GM06990 (cell line): ENCODE results near the gene CYP2F1.
"Not testable (repeated sequence)": the region's sequence is repeated elsewhere in the genome, so short reads cannot be mapped to it uniquely, and the experiment has no call there.

Experiments
- DNase-seq: peaks from one replicate; pipeline ENCODE4 v3.0.0-alpha.2; 2011; ENCODE audit not compliant: insufficient read length; ENCODE audit errors: extremely low read depth
- H3K27me3 ChIP-seq: replicated peaks from 2 replicates; pipeline ENCODE4 v1.6.0; 2011; ENCODE audit warnings: low read length; ENCODE audit not compliant: control insufficient read depth, insufficient read depth
- H3K36me3 ChIP-seq: 2 replicates; pipeline ENCODE4 v1.5.1; 2011; ENCODE audit warnings: low read length; ENCODE audit not compliant: control insufficient read depth, insufficient read depth
- H3K4me3 ChIP-seq: replicated peaks from 2 replicates; pipeline ENCODE4 v1.5.1; 2011; ENCODE audit warnings: low read depth, mild to moderate bottlenecking, control low read depth, low read length
- TF ChIP-seq, protein P1 (sequence below): IDR thresholded peaks from 2 replicates; pipeline ENCODE4 v1.5.1; 2011; ENCODE audit warnings: low read length, control low read depth, mild to moderate bottlenecking, inconsistent platforms; ENCODE audit not compliant: insufficient read depth, poor library complexity, severe bottlenecking

CYP2F1 gene

DNA sequence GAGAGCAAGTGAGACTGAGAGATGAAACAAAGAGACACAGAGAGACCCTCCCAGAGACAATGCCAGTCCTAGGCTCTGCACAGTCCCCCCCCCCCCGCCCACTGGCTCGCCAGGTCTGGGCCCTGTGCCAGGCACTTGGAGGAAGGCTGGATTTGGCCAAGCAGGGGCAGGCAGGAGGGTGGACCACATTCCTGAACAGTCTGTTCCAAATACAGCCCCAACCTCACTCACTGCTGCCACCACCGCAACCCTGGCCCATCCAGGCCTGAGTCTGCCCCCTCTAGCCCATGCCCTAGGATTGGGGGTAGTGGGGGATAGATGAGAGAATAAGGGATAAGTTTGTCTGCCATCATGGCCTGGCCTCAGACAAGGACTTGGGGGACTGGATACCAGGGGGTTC is 19.0 kb downstream of the CYP2F1 start:
- Histone ChIP-seq H3K27me3 (no peaks in the 10 kb centered on the region), H3K36me3 (no peaks in the 10 kb centered on the region), H3K4me3 (no peak overlapping the region)
- TF ChIP-seq, protein P1, sequence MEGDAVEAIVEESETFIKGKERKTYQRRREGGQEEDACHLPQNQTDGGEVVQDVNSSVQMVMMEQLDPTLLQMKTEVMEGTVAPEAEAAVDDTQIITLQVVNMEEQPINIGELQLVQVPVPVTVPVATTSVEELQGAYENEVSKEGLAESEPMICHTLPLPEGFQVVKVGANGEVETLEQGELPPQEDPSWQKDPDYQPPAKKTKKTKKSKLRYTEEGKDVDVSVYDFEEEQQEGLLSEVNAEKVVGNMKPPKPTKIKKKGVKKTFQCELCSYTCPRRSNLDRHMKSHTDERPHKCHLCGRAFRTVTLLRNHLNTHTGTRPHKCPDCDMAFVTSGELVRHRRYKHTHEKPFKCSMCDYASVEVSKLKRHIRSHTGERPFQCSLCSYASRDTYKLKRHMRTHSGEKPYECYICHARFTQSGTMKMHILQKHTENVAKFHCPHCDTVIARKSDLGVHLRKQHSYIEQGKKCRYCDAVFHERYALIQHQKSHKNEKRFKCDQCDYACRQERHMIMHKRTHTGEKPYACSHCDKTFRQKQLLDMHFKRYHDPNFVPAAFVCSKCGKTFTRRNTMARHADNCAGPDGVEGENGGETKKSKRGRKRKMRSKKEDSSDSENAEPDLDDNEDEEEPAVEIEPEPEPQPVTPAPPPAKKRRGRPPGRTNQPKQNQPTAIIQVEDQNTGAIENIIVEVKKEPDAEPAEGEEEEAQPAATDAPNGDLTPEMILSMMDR, result no peak
- no peak for DNase-seq

DNA sequence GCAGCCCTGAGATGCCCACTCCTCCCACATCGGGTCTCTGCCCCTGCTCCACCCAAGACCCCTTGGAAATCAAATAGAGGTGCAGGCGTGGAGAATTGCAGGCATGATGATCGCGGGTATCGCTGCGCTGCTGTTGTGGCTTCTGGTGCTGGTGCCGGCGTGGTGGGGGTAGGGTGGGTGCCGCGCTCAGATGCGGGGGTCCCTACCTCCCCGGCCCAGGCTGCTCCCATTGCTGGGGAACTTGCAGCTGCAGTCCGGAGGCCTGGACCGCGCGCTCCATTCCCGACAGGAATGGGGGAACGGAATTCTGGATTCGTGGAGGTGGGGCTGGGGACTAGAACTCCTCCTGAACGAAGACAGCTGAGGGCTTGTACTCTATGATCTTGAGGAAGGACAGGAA is 20.4 kb downstream of the CYP2F1 start:
- H3K36me3 ChIP-seq, result no peaks in the 10 kb centered on the region
- no peak overlapping the region for H3K4me3 ChIP-seq
- DNase-seq, result no peak
- TF ChIP-seq, protein P1, result no peak
- no peaks in the 10 kb centered on the region for H3K27me3 ChIP-seq

- peak; percentile 39 for DNase-seq
- not testable (repeated sequence) for H3K4me3 ChIP-seq, H3K36me3 ChIP-seq, H3K27me3 ChIP-seq
Observed at GRCh38 chr19:41135390-41136384, 21.5 kb downstream of the CYP2F1 start.

- Histone ChIP-seq H3K4me3 (no peak overlapping the region), H3K36me3 (no peaks in the 10 kb centered on the region), H3K27me3 (no peaks in the 10 kb centered on the region)
- TF ChIP-seq, protein P1, result no peak
- DNase-seq, result no peak
Observed at GRCh38 chr19:41136636-41137455, 22.6 kb downstream of the CYP2F1 start.

- H3K36me3 ChIP-seq, result no peaks in the 10 kb centered on the region
- H3K4me3 ChIP-seq, result no peak overlapping the region
- DNase-seq, result no peak
- TF ChIP-seq, protein P1, result peak; percentile 79
- no peaks in the 10 kb centered on the region for H3K27me3 ChIP-seq
Observed at GRCh38 chr19:41144403-41144802, 30.2 kb downstream of the CYP2F1 start.

DNA sequence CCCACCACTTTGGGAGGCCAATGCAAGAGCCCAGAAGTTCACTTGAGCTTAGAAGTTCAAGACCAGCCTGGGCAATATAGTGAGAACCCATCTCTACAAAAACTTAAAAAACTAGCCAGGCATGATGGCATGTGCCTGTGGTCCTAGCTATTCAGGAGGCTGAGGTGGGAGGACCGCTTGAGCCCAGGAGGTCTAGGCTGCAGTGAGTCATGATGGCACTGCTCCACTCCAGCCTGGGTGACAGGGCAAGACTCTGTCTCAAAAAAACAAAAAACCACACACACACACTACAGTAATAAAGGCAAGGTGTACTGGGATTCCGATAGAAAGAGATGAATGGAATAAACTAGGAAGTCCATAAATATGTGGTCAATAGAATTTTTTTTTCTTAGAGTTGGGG is 35.6 kb downstream of the CYP2F1 start:
- no peak for DNase-seq
- TF ChIP-seq, protein P1, result no peak
- Histone ChIP-seq H3K27me3 (no peaks in the 10 kb centered on the region), H3K4me3 (no peak overlapping the region), H3K36me3 (no peaks in the 10 kb centered on the region)

GRCh38 chr19:41150986-41151385 is 36.8 kb downstream of the CYP2F1 start:
- DNase-seq, H3K36me3 ChIP-seq, H3K27me3 ChIP-seq, H3K4me3 ChIP-seq: not testable (repeated sequence)
